Neural progenitor cell (in vitro differentiated cells): ENCODE results near the gene NAP1L4. TPM values are rescaled to one million over a fixed set of nuclear protein-coding genes. Genes with fewer than 3 reads are reported as not detected.
"Not testable (repeated sequence)": the region's sequence is repeated elsewhere in the genome, so short reads cannot be mapped to it uniquely, and the experiment has no call there.

Experiments used
- DNase-seq: peaks from one replicate; pipeline ENCODE4 v3.0.0-alpha.2; 2016; ENCODE audit warnings: low spot score
- H2AFZ ChIP-seq: fragments of 200-600 bp; sonication (generic); replicated peaks from 2 replicates; pipeline ENCODE4 v1.6.1; 2016; ENCODE audit warnings: antibody characterized with exemption
- H3F3A ChIP-seq: fragments of 200-600 bp; sonication (generic); 2 replicates; pipeline ENCODE4 v1.6.1; 2016; ENCODE audit warnings: antibody characterized with exemption, low read depth
- H3K27ac ChIP-seq: fragments of 200-600 bp; sonication (generic); 2 replicates; pipeline ENCODE4 v1.5.1; 2016; ENCODE audit warnings: mild to moderate bottlenecking
- H3K27me3 ChIP-seq: fragments of 200-600 bp; sonication (generic); 2 replicates; pipeline ENCODE4 v1.6.1; 2016; ENCODE audit warnings: mild to moderate bottlenecking, moderate library complexity
- H3K36me3 ChIP-seq: fragments of 200-600 bp; sonication (generic); 2 replicates; pipeline ENCODE4 v1.5.1; 2016
- H3K4me1 ChIP-seq: fragments of 200-600 bp; sonication (generic); 2 replicates; pipeline ENCODE4 v1.6.1; 2016; ENCODE audit warnings: mixed run types
- H3K4me2 ChIP-seq: fragments of 200-600 bp; sonication (generic); 2 replicates; pipeline ENCODE4 v1.6.1; 2016
- H3K4me3 ChIP-seq: fragments of 200-600 bp; sonication (generic); 2 replicates; pipeline ENCODE4 v1.5.1; 2016
- H3K79me2 ChIP-seq: fragments of 200-600 bp; sonication (generic); 2 replicates; pipeline ENCODE4 v1.6.1; 2016; ENCODE audit warnings: low read depth
- H3K9ac ChIP-seq: fragments of 200-600 bp; sonication (generic); 2 replicates; pipeline ENCODE4 v1.6.1; 2016
- H3K9me3 ChIP-seq: fragments of 200-600 bp; sonication (generic); 2 replicates; pipeline ENCODE4 v1.5.1; 2016; ENCODE audit warnings: low read depth
- H4K20me1 ChIP-seq: fragments of 200-600 bp; sonication (generic); 2 replicates; pipeline ENCODE4 v1.6.1; 2016; ENCODE audit warnings: low read depth
- H3K27ac Mint-ChIP-seq: 3 replicates; pipeline ENCODE4 v1.8.0; 2021; ENCODE audit warnings: mixed read lengths
- H3K27me3 Mint-ChIP-seq: 2 replicates; pipeline ENCODE4 v1.8.0; 2022; ENCODE audit warnings: low read depth, mild to moderate bottlenecking, inconsistent platforms, moderate library complexity, mixed read lengths; ENCODE audit not compliant: insufficient read depth
- H3K36me3 Mint-ChIP-seq: 3 replicates; pipeline ENCODE4 v1.8.0; 2021; ENCODE audit warnings: mixed read lengths
- H3K4me1 Mint-ChIP-seq: 3 replicates; pipeline ENCODE4 v1.8.0; 2021; ENCODE audit warnings: mixed read lengths
- H3K4me3 Mint-ChIP-seq: 3 replicates; pipeline ENCODE4 v1.8.0; 2021; ENCODE audit warnings: mild to moderate bottlenecking, moderate library complexity, mixed read lengths
- H3K9me3 Mint-ChIP-seq: 3 replicates; pipeline ENCODE4 v1.8.0; 2020; ENCODE audit warnings: mixed read lengths
- CTCF ChIP-seq: fragments of 200-600 bp; sonication (generic); IDR thresholded peaks from 2 replicates; pipeline ENCODE4 v1.5.1; 2017; ENCODE audit warnings: antibody characterized with exemption, mild to moderate bottlenecking
- EZH2 ChIP-seq: fragments of 200-600 bp; sonication (generic); IDR thresholded peaks from 2 replicates; pipeline ENCODE4 v1.6.1; 2017; ENCODE audit warnings: antibody characterized with exemption, mild to moderate bottlenecking, moderate library complexity
- EZH2phosphoT487 ChIP-seq: fragments of 200-600 bp; sonication (generic); IDR thresholded peaks from 2 replicates; pipeline ENCODE4 v1.6.1; 2017; ENCODE audit warnings: antibody characterized with exemption
- total RNA-seq: library from RNA; depleted of rRNA; stranded (reverse); fragments of >200 nt; gene quantifications from 2 replicates; pipeline ENCODE4 v1.2.3, GENCODE V29; 2015; ENCODE audit warnings: low replicate concordance

The NAP1L4 gene
- total RNA-seq, 1 donor from 2014 or later = 191 TPM

- H3K4me3 ChIP-seq = no peak overlapping the region
- Mint-ChIP-seq H3K36me3 (no peaks in the 10 kb centered on the region), H3K4me3 (no peak overlapping the region), H3K4me1 (peaks cover 9% of the 10 kb centered on the region), H3K27ac (no peak overlapping the region), H3K9me3 (peaks cover 4% of the 10 kb centered on the region), H3K27me3 (peaks cover 15% of the 10 kb centered on the region)
- no peaks in the 10 kb centered on the region for H3K36me3 ChIP-seq
- no peaks in the 10 kb centered on the region for H4K20me1 ChIP-seq
- no peaks in the 10 kb centered on the region for H3K9me3 ChIP-seq
- H3K4me1 ChIP-seq = no peaks in the 10 kb centered on the region
- H3K9ac ChIP-seq = no peak overlapping the region
- no peaks in the 10 kb centered on the region for H3K79me2 ChIP-seq
- no peak overlapping the region for H3K4me2 ChIP-seq
- no peak overlapping the region for H2AFZ ChIP-seq
- no peak for DNase-seq
- H3K27ac ChIP-seq = no peak overlapping the region
- no peaks in the 10 kb centered on the region for H3F3A ChIP-seq
- TF ChIP-seq CTCF (no peak), EZH2phosphoT487 (no peak), EZH2 (no peak)
- no peaks in the 10 kb centered on the region for H3K27me3 ChIP-seq
Observed at GRCh38 chr11:2908130-2908529, 84.0 kb downstream of the NAP1L4 start.

GRCh38 chr11:2905299-2905698 is 86.8 kb downstream of the NAP1L4 start:
- H3K4me3 Mint-ChIP-seq, H3K79me2 ChIP-seq, H3K4me3 ChIP-seq, H3K27ac ChIP-seq, H3K27ac Mint-ChIP-seq, H3K36me3 ChIP-seq, H3K27me3 ChIP-seq, H2AFZ ChIP-seq, H4K20me1 ChIP-seq, H3K4me2 ChIP-seq, H3K9ac ChIP-seq, H3K36me3 Mint-ChIP-seq, H3K9me3 Mint-ChIP-seq, H3K9me3 ChIP-seq, H3F3A ChIP-seq, H3K4me1 ChIP-seq, DNase-seq: not testable (repeated sequence)
- H3K27me3 Mint-ChIP-seq = peaks cover 13% of the 10 kb centered on the region
- peaks cover 15% of the 10 kb centered on the region for H3K4me1 Mint-ChIP-seq

- no peaks in the 10 kb centered on the region for H3K9me3 ChIP-seq
- no peaks in the 10 kb centered on the region for H3F3A ChIP-seq
- H3K4me1 ChIP-seq = peaks cover 8% of the 10 kb centered on the region
- no peak overlapping the region for H2AFZ ChIP-seq
- H3K79me2 ChIP-seq = no peaks in the 10 kb centered on the region
- peaks cover 13% of the 10 kb centered on the region for H3K27me3 Mint-ChIP-seq
- no peak overlapping the region for H3K27ac ChIP-seq
- H3K27me3 ChIP-seq = peaks cover 13% of the 10 kb centered on the region
- H3K4me1 Mint-ChIP-seq = peaks cover 18% of the 10 kb centered on the region
- H4K20me1 ChIP-seq = no peaks in the 10 kb centered on the region
- peaks cover 4% of the 10 kb centered on the region for H3K9me3 Mint-ChIP-seq
- H3K36me3 ChIP-seq = no peaks in the 10 kb centered on the region
- H3K4me3 ChIP-seq = no peak overlapping the region
- H3K27ac Mint-ChIP-seq = no peak overlapping the region
- no peak overlapping the region for H3K4me3 Mint-ChIP-seq
- H3K9ac ChIP-seq = no peak overlapping the region
- no peak overlapping the region for H3K4me2 ChIP-seq
- TF ChIP-seq EZH2phosphoT487 = no peak
- H3K36me3 Mint-ChIP-seq = no peaks in the 10 kb centered on the region
- DNase-seq = no peak
Observed at GRCh38 chr11:2904153-2905052, 87.7 kb downstream of the NAP1L4 start.

GRCh38 chr11:2903672-2904011 is 88.5 kb downstream of the NAP1L4 start:
- H3K27ac ChIP-seq = no peak overlapping the region
- no peak overlapping the region for H2AFZ ChIP-seq
- no peaks in the 10 kb centered on the region for H3K79me2 ChIP-seq
- H4K20me1 ChIP-seq = no peaks in the 10 kb centered on the region
- Mint-ChIP-seq H3K4me1 (peaks cover 22% of the 10 kb centered on the region), H3K9me3 (peaks cover 4% of the 10 kb centered on the region), H3K27ac (no peak overlapping the region), H3K27me3 (peaks cover 13% of the 10 kb centered on the region), H3K36me3 (no peaks in the 10 kb centered on the region), H3K4me3 (peak overlapping the region; percentile 76)
- no peak overlapping the region for H3K4me2 ChIP-seq
- H3K4me3 ChIP-seq = no peak overlapping the region
- no peak for DNase-seq
- no peaks in the 10 kb centered on the region for H3K36me3 ChIP-seq
- H3F3A ChIP-seq = no peaks in the 10 kb centered on the region
- H3K9ac ChIP-seq = no peak overlapping the region
- H3K27me3 ChIP-seq = peaks cover 13% of the 10 kb centered on the region
- no peaks in the 10 kb centered on the region for H3K9me3 ChIP-seq
- TF ChIP-seq EZH2 = no peak
- no peak for TF ChIP-seq EZH2phosphoT487
- no peak for TF ChIP-seq CTCF
- H3K4me1 ChIP-seq = peaks cover 8% of the 10 kb centered on the region
